GM18873 (cell line): ENCODE measurements around the gene PRMT2.

Experiments
- ATAC-seq: cut with Tn5 transposase; IDR thresholded peaks from one replicate; pipeline ENCODE4 v1.9.1; 2021; ENCODE audit warnings: mild to moderate bottlenecking, moderate library complexity, moderate number of reproducible peaks; ENCODE audit not compliant: unreplicated experiment, low FRiP score

The PRMT2 gene

DNA sequence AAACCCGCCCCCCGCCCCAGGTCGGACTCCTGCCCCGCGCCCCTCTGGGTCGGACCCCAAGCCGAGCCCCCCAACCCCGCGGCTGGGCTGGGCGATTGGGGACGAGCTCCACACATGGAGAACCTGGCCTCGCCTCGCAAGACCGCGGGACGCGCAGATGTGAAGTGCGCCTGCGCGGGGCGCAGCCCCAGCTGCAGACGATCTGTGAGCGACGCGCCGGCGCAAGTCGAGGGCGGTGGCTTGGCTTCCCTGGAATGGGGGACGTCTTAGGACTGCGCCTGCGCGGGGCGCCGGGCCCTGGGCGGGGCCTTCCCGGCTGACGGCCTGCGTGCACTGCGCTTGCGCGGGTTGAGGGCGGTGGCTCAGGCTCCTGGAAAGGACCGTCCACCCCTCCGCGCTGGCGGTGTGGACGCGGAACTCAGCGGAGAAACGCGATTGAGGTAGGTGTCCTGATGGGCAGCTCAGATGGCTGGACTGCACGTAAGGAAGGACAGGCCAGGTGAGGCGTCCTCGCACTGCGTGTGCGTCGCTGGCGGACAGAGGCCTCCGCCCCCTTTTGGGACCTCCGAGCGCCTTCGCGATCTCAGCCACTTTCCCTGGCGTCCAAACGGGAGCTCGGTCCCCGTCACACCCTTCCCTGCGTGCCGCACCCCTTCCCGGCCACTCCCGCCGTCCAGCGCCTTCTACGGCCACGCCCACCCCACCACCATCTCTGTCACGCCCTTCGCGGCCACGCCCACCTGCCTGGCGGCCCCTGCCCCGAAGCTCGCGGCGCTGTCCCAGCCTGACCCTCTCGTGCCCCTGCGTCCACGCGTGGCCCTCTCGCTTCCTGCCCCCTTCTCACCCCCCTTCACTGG lies at the start of gene PRMT2:
Gene PRMT2 (plus strand): TSS at position 351 of the 857 bp plus-strand sequence. CDS start 1,278 bp downstream, outside the sequence.
- ATAC-seq = peak; percentile 74

DNA sequence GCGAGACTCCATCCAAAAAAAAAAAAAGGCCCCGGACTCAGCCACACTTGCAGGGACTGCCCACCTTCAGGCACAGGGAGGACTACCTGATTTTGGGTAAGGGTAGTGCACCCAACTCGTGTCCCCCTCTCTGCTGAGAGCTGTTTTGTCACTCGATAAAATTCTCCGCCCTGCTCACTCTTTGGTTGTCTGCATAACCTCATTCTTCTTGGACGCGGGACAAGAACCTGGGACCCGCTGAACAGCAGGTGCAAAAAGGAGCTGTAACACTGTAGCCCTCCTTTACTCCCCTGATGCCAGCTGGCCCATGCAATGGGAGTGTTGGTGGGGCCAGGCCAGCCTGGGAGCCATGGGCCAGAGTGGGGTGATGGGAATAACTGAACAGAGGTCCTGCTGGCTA lies 41.2 kb upstream of the PRMT2 start:
- no peak for ATAC-seq

DNA sequence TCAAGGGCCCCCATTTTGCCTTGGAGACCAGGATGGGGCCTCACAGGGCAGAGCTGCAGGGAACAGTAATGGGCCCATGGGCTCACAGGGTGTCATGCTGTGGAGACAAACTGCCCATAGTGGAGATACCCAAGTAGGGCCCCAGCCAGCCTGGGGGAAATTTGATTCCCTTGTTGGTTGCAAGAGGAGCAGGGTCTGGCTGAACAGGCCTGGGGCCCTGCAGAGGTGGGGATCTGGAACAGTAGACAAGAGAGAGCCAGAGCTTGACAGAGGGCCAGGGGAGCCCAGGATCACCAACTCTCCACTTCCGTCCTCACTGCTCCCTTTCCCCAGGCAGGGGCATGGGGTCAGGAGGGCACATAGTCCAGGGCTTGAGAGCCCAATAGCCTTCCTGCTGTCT lies 39.3 kb upstream of the PRMT2 start:
- ATAC-seq = no peak

DNA sequence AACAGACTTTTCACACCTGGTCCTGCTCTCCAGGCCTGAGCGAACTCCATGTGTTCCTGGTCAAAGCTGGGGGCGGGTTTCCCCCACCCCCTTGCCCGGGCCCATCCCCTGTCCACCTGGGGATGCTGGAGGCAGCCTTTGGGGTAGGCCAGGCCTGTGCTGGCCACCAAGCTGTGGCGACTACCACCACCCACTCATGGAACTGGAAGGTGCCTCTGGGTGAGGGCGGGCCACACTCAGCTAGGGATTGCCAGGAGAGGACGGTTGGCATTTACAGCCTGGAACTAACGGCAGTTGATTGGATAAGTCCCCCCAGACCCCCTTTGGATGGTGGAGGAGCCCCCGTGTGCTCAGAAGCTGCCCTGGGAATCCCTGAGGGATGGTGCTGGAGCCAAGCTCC lies 38.4 kb upstream of the PRMT2 start:
- ATAC-seq = no peak

DNA sequence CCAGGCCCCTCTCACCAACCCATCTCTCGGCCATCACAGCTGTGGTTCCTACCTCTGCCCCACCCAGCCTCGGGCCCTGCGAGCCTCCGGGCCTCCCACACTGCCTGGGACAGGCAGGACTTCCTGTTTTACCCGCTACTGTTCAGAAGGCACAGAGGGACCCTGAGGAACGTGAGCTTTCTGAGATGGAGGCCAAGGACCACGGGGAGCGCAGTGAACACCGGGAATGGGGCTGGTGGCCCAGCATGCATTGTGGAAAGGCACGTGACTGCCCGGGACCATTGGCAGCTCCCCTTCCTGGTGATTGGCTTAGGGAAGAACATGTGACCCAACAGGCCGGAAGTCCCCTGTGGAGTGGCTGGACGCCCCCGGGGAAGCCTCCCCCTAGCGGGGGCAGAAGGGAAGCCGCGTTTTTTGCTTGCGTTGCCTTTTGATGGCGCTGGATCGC lies 37.6 kb upstream of the PRMT2 start:
- ATAC-seq = no peak

DNA sequence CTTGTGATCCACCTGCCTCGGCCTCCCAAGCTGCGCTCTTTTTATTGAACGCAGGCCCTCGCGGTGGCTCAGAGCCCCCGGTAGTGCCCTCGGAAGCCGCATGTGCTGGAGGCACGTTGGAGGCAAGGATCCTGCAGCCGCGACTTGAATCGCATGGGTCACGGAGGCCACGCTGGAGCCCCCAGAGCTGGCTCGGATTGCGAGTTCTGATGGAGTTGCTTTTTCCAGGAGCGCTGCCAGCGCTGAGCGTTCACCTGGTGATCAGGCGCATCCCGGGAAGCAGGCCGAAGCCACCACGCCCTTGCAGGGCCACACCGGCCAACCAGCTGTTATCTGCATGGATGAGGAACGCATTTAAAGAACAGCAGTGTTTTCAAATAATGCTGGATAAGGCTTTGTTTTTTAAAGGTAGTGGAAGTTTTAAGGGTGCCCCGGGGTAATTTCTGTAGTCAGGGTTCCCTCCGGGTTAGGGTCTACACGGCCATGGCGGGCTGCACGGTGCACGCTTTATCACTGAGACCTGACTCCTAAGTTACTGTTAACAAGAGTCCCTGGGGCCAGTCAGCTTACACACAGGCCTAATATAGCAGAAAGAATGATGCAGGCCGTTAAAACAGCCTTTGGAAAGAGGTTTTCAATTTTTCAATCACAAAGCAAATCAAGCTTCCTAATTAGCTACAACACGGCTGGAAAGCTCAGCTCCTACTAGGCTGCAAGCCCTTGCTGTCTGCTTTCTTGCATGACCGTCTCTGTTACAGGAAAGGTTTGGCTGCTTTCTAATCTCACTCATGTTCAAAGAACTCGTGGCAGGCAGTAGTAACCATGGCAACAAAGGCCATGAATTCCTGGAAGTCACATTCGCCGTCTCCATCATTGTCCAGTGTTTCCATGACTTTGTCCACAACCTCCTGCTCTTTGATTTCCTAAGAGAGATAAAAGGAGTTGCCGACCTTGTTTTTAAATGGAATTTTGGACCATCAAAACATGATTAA lies 36.6 kb upstream of the PRMT2 start:
- ATAC-seq = no peak

DNA sequence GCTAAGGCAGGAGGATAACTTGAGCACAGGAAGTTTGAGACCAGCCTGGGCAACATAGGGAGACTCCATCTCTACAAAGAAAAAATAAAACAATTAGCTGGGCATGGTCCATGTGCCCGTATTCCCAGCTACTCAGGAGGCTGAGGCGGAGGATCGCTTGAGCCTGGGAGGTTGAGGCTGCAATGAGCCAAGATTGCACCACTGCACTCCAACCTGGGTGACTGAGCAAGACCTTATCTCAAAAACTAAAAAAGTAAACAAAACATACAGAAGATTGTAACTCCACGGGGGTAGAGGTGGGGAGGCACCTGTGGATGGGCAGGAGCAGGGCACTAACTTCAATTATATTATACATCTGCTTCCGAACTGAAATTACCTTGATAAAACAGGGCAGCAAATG lies 35.2 kb upstream of the PRMT2 start:
- ATAC-seq = no peak

DNA sequence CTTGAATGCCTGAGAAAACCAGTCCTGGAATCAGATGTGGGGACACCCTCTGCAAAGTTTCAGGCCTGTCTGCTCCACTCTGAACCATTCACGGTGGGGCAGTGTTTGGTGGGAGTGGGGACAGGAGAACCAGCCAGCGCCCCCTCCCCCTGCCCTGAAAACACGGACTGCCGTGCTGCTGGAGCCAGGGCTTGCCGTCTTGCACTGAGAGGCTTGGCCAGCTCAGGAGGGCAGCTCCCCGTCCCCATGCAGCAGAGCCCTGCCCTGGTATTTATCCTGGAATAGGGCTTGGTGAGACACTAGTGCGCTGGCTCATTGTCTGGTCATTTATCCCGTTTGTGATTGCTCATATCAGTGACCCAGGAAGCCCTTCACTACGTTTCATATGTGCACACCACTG lies 34.5 kb upstream of the PRMT2 start:
- ATAC-seq = no peak

DNA sequence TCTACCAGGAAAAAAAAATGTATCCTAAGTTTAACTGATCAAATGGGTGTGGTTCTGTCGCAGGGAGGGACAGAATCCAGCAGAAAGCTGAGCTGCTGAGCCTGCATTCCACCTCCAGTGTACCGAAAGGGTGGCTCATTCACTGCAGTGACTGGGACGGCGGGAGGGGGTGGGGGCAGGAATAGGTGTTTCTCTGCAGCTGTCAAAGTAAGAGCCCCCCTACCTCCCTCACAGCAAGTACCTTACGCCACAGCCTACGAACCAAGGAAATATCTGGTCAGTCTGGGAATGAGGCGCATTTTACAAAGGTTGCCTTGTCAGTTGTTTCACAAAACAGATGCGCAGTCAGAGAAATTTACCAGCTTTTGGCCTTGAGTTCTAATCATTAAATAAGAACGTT lies 32.2 kb upstream of the PRMT2 start:
- ATAC-seq = no peak

DNA sequence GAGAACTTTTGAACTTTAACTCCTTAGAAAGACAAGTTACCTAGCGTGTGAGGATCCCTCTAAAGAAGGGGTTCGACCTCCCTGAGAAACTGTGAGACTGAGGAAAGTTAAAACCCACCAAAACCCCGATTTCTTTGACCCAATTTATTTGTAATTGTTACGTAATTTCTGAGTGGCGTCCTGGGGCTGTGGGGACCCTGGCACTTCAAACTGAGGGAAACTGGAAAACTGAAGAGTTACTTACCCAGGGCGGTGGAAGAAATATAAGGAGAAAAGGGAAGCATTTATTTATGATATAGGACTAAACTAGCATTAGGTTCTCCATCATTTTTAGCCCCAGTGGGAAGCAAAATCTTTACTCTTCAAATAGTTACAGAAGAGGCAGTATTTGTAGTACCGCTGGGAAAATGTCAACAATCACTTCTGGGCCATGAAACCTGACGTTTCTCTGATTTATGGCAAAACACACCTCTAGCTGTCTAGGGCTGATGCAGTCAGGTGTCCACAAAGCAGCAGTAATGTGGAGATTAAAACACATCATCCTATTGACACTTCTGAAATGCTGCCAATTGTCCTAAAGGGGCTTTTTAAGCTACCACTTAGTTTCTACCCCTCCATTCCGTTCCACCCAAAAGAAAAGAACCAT lies 31.0 kb upstream of the PRMT2 start:
- no peak for ATAC-seq

DNA sequence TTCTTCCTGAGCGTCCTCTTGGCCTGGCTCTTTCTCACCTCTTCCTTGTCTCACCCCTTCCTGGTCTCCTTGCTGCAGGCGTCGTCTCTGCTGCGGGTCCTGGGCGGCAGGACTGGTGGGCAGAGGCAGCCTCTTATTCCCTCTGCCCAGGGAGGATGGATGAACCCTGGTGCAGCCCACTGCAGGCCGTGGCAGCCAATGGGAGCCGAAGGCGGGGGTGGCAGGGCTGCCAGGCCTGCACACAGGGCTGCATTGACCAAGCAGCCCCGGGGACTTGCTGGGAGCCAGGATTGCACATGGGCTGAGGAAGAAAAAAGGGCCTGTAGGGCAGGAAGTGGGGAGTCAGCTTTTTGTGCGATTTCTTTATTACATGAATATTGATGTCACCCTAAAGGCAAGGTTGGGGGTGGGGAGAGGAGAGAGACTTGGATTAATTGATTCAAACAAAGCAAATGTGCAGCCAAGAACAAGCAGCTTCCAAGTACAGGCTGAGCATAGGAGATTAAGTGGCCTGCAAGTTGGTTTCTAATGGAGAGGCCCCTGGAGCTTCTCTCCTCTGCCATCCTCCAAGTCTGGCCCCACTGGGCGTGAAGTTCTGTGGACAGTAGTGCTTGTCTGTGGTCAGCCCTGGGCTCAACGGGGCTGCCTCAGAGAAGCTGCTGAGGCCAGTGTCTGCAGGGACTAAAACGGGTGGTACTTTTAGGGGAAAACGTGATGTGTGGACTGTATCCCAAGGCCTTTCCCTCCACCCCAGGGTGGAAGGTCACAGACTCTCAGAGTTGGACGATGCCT lies 30.3 kb upstream of the PRMT2 start, which contains the start of gene S100B:
Gene S100B (minus strand): TSS at position 108 of the 792 bp plus-strand sequence. CDS start 2,667 bp downstream, outside the sequence.
- ATAC-seq = no peak

DNA sequence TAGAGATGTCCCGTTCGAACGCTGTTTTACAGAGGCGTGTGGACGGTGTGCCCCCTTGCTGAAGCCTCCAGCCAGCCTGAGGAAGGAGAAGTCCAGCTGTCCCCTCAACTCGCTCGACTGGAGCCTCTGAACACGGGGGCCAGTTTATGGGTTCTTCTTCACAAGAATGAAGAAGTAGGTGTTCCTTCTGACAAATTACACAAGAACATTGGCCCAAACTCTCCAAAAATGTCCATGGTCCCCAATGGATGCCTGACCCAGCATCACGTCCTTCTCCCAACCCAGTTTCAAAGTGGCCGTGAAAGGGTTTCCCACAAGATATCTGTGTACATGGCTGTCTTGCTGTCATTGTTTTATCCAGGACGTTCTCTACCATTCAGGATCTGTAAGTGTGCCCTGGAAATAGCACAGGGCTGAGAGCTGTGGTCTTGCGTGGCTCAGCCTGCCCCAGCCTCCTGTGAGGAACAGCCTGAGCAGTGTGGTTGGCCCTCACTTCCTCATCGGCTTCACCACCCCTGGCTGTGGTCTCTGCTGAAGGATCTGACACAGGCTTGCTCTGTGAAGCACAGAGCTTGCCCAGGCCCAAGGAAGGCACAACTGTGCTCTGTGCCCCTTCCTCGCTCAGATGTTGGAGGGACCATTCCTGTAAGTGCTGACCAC lies 29.6 kb upstream of the PRMT2 start:
- ATAC-seq = no peak

DNA sequence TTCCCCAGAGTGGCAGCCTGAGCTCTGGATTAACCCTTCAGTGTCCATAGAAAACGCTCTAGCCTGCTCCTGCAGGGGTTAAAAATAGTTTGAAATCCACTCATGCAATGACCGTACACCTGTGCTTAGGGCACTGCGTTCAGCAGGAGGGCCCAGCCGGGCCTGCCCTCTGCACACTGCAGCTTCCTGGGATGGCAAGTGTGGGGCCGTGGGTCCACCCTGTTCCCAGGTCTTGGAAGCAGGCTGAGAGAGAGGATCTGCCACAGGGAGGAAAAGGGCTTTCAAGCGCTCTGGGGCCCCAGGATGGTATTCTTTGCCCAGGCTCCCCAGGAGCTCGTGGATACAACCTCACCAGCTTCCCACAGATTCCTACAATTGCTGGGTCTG lies 29.1 kb upstream of the PRMT2 start:
- no peak for ATAC-seq

DNA sequence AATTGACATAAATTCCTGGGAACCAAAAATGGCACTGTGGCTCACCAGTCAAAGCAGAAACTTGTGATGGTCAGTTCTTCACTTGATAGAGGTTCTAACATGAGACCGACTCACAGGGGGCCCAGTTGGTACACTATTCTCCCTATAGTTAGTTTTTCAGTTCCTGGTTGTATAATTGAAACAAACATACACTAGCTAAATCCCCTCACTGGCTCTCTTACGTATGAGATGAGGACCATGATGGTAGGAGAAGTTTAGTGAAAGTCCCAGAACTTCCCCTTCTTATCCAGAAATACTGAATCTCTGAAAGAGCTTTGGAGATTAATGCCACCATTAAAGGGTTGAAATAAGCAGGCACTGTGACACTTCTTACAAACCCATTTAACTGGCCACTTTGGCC lies 27.8 kb upstream of the PRMT2 start:
- no peak for ATAC-seq

DNA sequence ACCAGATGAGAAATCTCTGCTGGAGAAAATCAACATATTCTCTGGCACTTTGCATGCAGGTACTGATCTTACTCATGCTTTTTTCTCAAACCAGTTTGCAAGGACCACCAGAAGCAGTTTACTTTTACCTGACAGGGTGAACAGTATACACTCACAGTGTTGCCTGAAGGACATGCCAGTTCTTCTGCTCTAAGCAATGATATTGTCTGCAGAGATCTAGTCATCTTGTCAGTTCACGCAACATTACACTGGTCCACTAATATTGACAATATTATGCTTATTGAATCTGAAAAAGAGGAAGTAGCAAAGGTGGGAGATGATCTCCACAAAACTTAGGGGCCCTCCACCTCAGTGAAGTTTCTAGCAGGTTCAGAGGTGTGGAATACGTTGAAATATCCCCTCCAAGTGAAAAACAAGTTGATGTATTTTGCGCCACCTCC lies 26.8 kb upstream of the PRMT2 start:
- no peak for ATAC-seq

DNA sequence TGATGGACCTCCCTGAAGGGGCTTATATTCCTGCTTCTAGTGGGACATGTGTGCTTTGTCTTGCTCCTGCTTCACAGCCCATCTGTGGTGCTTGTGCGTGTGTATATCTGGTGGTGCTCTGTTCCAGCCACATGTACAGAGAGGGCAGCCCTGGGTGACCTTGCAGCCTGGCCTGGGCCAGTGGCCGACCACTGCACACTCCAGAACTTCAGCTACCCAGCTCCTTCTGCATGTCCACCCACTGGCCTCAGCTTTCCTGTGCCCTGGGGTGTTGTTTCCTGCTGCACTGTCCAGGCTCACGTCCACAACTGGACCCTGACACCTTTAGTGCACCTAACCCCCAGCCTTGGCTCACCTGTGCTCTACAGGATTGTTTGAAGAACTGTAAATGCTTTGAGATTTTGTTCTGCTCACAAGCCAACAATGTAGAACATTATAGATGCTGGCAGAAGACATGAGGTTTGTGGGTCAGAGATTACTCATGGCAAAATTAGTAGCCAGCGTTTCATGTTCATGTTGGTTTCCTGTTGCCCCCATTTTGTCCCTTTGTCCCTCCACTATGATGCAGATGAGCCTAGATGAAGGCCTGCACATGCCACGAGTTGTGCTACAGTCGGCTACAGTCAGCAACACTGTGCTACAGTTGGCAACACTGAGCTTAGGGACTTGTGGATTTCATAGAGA lies 25.3 kb upstream of the PRMT2 start:
- no peak for ATAC-seq

DNA sequence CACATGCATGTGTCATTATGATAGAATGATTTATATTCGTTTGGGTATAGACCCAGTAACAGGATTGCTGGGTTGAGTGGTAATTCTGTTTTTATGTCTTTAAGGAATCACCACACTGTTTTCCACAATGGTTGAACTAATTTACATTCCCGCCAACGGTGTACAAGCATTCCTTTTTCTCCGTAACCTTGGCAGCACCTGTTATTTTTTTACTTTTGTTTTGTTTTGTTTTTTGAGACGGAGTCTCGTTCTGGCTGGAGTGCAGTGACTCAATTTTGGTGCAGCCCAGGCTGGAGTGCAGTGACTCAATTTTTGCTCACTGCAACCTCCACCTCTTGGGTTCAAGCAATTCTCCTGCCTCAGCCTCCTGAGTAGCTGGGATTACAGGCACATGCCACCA lies 22.1 kb upstream of the PRMT2 start:
- no peak for ATAC-seq

DNA sequence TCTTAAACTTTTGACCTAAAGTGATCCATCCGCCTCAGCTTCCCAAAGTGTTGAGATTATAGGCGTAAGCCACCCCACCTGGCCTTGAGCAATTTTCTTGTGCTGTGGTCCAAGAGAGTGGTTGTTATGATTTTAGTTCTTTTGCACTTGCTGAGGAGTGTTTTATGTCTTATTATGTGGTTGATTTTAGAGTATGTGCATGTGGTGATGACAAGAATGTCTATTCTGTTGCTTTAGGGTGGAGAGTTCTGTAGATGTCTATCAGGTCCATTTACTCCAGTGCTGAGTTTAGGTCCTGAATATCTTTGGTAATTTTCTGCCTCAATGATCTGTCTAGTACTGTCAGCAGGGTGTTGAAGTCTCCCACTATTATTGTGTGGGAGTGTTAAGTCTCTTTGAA lies 19.4 kb upstream of the PRMT2 start:
- ATAC-seq = no peak

DNA sequence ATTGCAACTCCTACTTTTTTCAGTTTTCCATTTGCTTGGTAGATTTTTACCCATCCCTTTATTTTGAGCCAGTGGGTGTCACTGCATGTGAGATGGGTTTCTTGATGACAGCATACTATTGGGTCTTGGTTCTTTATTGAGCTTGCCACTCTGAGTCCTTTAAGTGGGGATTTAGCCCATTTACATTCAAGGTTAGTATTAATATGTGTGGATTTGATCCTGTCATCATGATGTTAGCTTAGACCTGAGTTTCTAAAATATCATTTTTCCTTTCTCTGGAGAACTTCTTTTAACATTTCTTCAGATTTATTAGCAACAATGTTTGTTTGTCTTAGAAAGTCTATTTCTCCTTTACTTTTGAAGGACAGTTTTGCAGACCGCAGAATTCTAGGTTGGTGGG lies 18.8 kb upstream of the PRMT2 start:
- no peak for ATAC-seq
